Calu3 (cell line): ENCODE measurements around the gene HMGN2. TPM values are rescaled to one million over a fixed set of nuclear protein-coding genes. Genes with fewer than 3 reads are reported as not detected.

Source experiments
- BruUV-seq: library from RNA; stranded (reverse); fragments of 400-500 nt; replicated peaks from 2 replicates; lab custom pipeline; 2021; lab: Mats Ljungman, UMichigan
- CTCF ChIA-PET: fragments of 300-600 bp; sonication (Branson Sonifier 250); formaldehyde crosslinking; loops from one replicate; lab custom pipeline; 2022; ENCODE audit warnings: antibody characterized with exemption; lab: Charles Lee
- DNase-seq: peaks from one replicate; pipeline ENCODE4 v3.0.0; 2022
- H3K27ac Mint-ChIP-seq: one replicate; pipeline ENCODE4 v1.8.0; 2022; ENCODE audit warnings: mixed read lengths; ENCODE audit not compliant: unreplicated experiment
- H3K27me3 Mint-ChIP-seq: one replicate; pipeline ENCODE4 v1.8.0; 2022; ENCODE audit warnings: mixed read lengths; ENCODE audit not compliant: unreplicated experiment
- H3K36me3 Mint-ChIP-seq: one replicate; pipeline ENCODE4 v1.8.0; 2022; ENCODE audit warnings: mild to moderate bottlenecking, moderate library complexity, mixed read lengths; ENCODE audit not compliant: insufficient read depth, unreplicated experiment
- H3K4me1 Mint-ChIP-seq: one replicate; pipeline ENCODE4 v1.8.0; 2022; ENCODE audit warnings: mild to moderate bottlenecking, low read depth, mixed read lengths; ENCODE audit not compliant: unreplicated experiment
- H3K4me3 Mint-ChIP-seq: one replicate; pipeline ENCODE4 v1.8.0; 2022; ENCODE audit warnings: mild to moderate bottlenecking, low read depth, moderate library complexity, mixed read lengths; ENCODE audit not compliant: unreplicated experiment
- H3K9me3 Mint-ChIP-seq: one replicate; pipeline ENCODE4 v1.8.0; 2022; ENCODE audit warnings: low read depth, mixed read lengths; ENCODE audit not compliant: unreplicated experiment
- CTCF ChIP-seq: fragments of 200-600 bp; IDR thresholded peaks from one replicate; pipeline ENCODE4 v1.8.0; 2022; ENCODE audit warnings: antibody characterized with exemption; ENCODE audit not compliant: unreplicated experiment
- intact Hi-C: fragments of 100-400 bp; cut with micrococcal nuclease; formaldehyde crosslinking; loops from one replicate; pipeline ENCODE4 v1.10.0; 2022; ENCODE audit not compliant: unreplicated experiment
- total RNA-seq: library from RNA; stranded (reverse); gene quantifications from 2 replicates; pipeline ENCODE4 v1.2.3, GENCODE V29; 2022

HMGN2 gene
- total RNA-seq, 1 experiment from 2014 or later = 290 TPM

- BruUV-seq = no TSS peak
- TF ChIP-seq CTCF = no peak
- Mint-ChIP-seq H3K4me1 (no peaks in the 10 kb centered on the region), H3K27ac (no peak overlapping the region), H3K4me3 (no peak overlapping the region), H3K36me3 (no peaks in the 10 kb centered on the region), H3K9me3 (no peaks in the 10 kb centered on the region), H3K27me3 (no peaks in the 10 kb centered on the region)
- no peak for DNase-seq
- intact Hi-C loops = no loop called here
- CTCF ChIA-PET = no interaction called here
These were observed 44.9 kb downstream of the HMGN2 start for GRCh38 chr1:26516987-26517765.

- Mint-ChIP-seq H3K9me3 (no peaks in the 10 kb centered on the region), H3K4me3 (no peak overlapping the region), H3K27me3 (no peaks in the 10 kb centered on the region), H3K4me1 (no peaks in the 10 kb centered on the region), H3K36me3 (no peaks in the 10 kb centered on the region), H3K27ac (no peak overlapping the region)
- no peak for TF ChIP-seq CTCF
- no TSS peak for BruUV-seq
- no peak for DNase-seq
- intact Hi-C loops = no loop called here
- CTCF ChIA-PET = no interaction called here
These were observed 45.5 kb downstream of the HMGN2 start for GRCh38 chr1:26517766-26518049.

GRCh38 chr1:26518355-26518754 lies 46.1 kb downstream of the HMGN2 start:
- H3K27ac Mint-ChIP-seq = no peak overlapping the region
- H3K4me3 Mint-ChIP-seq = no peak overlapping the region
- H3K9me3 Mint-ChIP-seq = no peaks in the 10 kb centered on the region
- no peak for DNase-seq
- no TSS peak for BruUV-seq
- no peaks in the 10 kb centered on the region for H3K27me3 Mint-ChIP-seq
- intact Hi-C loops = no loop called here
- no peak for TF ChIP-seq CTCF
- no peaks in the 10 kb centered on the region for H3K4me1 Mint-ChIP-seq
- no peaks in the 10 kb centered on the region for H3K36me3 Mint-ChIP-seq
- CTCF ChIA-PET = no interaction called here

GRCh38 chr1:26520339-26520738 lies 48.1 kb downstream of the HMGN2 start:
- Mint-ChIP-seq H3K27me3 (no peaks in the 10 kb centered on the region), H3K4me1 (peaks cover 13% of the 10 kb centered on the region), H3K27ac (no peak overlapping the region), H3K9me3 (no peaks in the 10 kb centered on the region), H3K4me3 (no peak overlapping the region), H3K36me3 (peaks cover 6% of the 10 kb centered on the region)
- no TSS peak for BruUV-seq
- intact Hi-C loops = no loop called here
- CTCF ChIA-PET = no interaction called here
- no peak for TF ChIP-seq CTCF
- no peak for DNase-seq
